HG03159 (cell line): Measurements from ENCODE around the gene CADM1.

Source experiments
- ATAC-seq: cut with Tn5 transposase; IDR thresholded peaks from one replicate; pipeline ENCODE4 v1.9.1; 2021; ENCODE audit warnings: mild to moderate bottlenecking, moderate library complexity; ENCODE audit not compliant: unreplicated experiment

Gene CADM1

GRCh38 chr11:115324581-115325432 is 179.4 kb downstream of the CADM1 start:
- ATAC-seq = peak; percentile 86

- ATAC-seq = no peak
These were observed 181.5 kb downstream of the CADM1 start for GRCh38 chr11:115322553-115323203.

DNA sequence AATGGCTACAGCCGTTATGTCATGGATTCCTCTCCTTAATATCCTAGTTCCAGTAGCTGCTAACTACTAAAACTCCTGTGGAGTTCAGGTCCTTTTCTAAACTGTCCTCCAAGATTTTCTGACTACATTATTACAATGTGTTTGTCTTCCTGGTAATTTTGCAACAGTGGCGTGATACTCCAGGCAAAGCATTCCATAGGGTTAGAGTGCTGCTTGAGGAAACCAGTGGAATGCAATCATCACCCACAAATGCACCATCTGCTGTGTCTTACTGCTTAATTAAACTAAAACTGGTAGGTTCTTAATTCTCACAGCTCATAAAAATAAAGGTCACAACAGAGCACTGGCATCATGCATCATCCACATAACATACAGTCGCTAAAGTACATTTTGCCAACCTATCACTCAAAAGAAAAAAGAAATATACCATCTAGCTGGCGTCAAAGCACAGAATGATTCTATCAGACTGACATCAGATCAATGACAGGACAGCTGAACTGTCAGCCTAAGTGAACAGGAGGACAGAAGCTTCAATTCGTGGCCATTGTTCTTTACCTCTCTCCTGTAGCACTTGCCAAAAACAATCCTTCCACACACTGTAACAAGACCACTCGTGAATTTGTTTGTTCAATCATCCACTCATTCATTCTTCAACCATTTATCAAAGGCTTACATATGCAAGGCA is 182.5 kb downstream of the CADM1 start:
- no peak for ATAC-seq

DNA sequence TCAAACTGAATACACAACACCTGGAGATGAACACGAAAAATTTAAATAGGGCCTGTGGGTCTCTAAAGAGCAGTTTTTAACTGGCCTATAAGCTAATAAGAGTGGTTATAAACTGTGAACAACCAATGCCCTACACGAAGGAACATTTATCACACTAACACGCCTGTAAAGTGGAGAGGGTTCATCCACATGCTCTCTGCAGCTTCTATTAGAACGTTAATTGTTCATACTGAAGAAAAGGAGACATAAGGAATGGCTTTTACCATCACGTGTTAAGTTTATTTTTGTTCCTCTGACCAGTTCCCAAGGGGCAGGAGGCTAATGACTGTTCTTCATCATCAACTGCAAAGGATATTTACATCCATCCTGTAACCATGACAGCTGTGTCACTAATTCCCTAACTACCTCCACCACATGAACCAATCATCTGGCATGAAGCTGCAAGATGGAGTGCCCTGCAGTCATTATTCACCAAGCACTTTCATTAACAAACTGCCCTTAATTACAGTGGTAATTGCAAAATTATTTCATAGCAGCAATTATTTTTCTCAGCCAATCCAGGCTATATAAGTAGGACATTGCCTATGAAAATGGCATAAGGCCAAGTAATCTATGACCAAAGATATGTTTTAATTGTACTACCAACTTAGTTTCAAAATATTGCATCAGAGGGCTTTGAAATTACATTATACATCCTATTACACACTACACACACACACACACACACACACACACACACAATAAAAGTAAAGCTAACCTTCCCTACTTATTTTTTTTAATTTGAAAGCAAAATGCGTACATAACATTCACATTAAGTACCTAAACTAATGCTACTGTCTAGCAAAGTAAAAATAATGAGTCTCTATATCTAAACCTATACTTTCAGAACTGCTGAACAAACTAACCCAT is 186.7 kb downstream of the CADM1 start:
- no peak for ATAC-seq

- no peak for ATAC-seq
These were observed 187.5 kb downstream of the CADM1 start for GRCh38 chr11:115316696-115317095.

DNA sequence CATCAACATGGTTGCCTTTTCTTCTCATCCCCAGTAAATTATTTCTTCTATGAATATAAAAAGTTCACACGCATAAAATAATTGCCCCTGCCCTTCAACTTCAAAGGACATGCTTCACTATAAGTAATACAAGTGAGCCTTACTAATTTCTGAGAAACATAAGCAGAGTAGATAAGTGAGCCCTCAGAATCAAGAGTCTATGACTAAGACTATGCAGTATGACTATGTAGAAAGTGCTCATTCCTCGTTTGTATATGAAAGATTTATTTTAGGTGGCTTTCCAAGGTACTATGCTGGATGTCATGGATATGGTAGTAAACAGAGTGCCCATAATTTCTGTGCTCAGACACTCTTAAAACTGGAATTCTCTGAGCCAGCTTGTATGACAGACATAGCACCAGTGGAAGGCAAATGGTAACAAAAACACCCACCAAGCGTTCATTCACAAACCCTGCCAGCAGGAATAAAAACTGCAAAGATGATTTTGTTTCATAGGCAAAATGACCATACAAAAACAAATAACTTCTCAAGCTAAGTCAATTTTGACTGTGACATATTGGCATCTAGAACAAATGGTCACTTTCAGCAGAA is 189.8 kb downstream of the CADM1 start:
- no peak for ATAC-seq

GRCh38 chr11:115313224-115313838 is 190.9 kb downstream of the CADM1 start:
- no peak for ATAC-seq

DNA sequence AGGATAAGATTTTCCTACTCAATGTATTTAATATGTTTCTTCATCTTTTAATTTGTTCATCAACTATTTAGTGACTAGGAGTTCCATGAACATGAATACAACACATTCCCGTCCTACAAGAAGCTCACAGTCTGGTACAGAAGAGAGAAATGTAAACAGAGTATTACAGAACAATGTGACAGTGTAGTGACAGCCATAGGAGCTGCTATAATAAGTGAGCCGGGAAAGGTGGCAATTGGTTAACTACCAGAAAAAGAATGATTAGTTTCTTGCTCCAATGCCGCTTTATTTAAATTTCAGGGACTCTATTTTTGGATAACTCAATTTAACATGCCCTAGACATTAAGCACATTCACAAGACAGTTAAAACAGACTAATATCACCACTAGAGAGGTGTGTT is 192.3 kb downstream of the CADM1 start:
- no peak for ATAC-seq

DNA sequence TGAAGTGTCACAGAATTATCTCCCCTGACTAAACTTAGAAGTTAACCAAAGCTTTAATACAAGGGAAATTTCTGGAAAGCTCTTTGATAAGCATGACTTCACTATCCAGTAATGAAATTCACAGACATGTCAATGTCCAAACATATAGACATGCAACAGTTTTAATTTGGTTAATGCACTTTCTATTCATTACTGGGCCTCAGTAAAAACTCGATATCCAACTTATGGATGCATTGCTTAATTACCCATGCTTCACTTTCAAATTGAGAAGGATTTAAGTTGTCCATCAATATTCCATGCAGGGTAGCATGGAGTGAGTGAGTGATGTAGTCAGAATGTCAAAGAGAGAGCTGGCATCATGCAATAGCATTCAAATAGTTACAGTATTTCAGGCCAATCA is 197.5 kb downstream of the CADM1 start:
- ATAC-seq = no peak

DNA sequence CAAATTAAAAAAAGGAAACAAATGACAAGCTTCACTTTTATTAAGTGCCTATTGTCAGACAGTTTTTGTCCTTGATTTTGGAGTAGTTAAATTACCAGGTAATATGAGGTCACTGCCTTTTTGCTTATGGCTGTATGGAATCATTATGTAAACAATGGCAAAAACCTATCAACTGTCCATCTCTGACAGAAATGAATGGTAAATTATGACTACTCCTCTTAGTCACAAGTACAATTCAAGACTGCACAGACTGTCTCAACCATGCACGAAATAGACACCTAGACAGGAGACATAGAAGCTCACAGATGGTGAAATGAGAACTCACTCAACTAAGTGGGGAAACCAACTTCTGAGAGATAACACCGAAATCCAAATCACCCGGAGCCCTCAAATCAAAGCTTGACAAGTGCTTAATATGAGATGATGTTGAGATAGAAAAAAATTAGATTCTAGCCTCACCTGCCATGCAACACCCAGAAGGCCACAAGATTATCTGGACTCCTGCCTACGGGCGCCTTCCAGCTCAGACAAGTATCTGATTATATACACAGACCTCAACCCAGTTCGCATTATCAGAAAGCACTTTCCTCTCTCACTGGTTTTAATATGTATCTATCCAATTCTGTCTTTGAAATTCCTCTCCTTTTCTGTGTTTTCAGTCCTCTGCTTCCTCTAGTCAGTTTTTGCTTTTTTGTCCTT is 199.3 kb downstream of the CADM1 start:
- no peak for ATAC-seq

- ATAC-seq = no peak
These were observed 200.2 kb downstream of the CADM1 start for GRCh38 chr11:115303929-115304531.

- ATAC-seq = no peak
These were observed 201.1 kb downstream of the CADM1 start for GRCh38 chr11:115302946-115303703.

DNA sequence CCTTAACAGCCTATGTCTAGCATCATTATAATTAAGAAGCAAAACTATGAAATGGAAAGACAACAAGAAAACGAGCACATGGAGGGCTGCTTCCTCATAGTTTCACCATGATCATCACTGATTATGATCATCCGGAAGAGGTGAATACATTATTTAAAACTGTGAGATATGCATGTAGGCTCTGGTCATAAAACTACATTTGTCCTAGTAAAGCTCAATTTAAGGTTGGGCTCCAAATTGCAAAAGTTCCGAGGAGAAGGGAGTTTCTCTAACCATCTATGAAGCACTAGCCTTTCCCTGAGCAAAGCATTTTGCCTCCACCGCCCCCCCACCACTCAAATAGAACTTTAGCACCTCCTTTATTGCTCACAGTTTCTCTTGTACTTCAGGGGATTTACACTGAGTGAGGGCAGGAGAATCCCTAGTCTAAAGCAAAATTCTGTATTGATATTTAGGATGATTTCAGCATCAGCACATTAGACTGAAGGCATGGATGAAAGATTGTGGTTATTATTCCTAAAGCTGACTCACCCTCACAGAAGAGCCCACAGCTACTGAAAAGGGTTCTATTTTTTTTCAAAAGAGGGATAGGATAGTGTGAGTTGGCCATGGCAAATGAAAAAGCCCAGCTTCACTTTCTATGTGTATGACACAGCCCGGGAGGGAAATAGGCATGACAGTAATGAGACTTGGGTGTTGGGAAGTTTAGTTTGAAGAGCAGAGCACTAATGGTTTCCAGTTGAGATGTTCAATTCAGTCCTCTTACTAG is 203.4 kb downstream of the CADM1 start:
- no peak for ATAC-seq

- no peak for ATAC-seq
These were observed 205.8 kb downstream of the CADM1 start for GRCh38 chr11:115298300-115299012.

GRCh38 chr11:115297330-115297729 is 206.9 kb downstream of the CADM1 start:
- ATAC-seq = no peak

DNA sequence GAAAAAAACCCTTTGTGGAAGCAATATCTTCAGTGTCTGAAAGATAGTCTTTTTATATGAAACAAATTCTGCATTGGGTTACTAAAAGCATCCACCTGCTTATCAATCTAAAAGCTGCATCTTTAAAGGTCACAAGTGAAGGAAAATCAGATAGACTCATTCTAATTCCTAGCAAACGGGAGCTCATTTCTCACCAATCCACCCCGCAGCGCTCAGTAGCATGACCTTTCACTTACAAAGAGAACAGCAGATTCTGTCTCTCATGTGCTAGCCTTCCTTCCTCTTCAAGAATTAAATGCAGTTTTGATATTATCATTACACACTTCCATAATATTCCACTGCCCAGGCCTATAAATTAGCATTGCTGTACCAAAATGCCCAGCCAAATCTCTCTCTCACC is 212.9 kb downstream of the CADM1 start:
- ATAC-seq = no peak

DNA sequence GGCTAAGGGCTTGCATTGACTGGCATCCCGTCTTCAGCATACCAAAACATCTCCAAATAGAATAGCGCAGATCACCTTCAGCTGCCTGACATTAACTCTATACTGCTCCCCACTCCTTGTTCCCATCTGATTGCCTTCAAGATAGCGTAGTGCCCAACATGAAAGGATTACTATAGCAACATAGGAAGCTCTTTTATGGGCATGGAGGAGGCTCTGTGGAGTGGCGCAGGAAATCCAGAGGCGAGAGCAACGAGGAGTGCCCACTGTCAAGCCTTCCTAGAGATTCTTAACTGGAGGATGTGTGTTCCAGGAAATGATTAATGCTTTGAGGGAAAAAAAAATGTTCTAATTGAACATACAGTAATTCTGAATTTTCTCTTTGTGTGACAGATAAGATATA is 213.3 kb downstream of the CADM1 start:
- ATAC-seq = no peak
